GM21737 (cell line): Measurements from ENCODE around the gene DTWD2.
"Not testable (repeated sequence)": the region's sequence is repeated elsewhere in the genome, so short reads cannot be mapped to it uniquely, and the experiment has no call there.

ENCODE experiments used
- ATAC-seq: cut with Tn5 transposase; IDR thresholded peaks from one replicate; pipeline ENCODE4 v1.9.1; 2021; ENCODE audit warnings: mild to moderate bottlenecking, moderate library complexity; ENCODE audit not compliant: unreplicated experiment

The DTWD2 gene

DNA sequence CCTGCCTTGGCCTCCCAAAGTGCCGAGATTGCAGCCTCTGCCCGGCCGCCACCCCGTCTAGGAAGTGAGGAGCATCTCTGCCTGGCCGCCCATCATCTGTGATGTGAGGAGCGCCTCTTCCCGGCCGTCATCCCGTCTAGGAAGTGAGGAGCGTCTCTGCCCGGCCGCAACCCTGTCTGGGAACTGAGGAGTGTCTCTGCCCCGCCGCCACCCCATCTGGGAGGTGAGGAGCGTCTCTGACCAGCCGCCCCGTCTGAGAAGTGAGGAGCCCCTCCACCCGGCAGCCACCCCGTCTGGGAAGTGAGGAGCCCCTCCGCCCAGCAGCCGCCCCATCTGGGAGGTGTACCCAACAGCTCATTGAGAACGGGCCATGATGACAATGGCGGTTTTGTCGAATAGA is 10.5 kb upstream of the DTWD2 start:
- ATAC-seq: not testable (repeated sequence)

DNA sequence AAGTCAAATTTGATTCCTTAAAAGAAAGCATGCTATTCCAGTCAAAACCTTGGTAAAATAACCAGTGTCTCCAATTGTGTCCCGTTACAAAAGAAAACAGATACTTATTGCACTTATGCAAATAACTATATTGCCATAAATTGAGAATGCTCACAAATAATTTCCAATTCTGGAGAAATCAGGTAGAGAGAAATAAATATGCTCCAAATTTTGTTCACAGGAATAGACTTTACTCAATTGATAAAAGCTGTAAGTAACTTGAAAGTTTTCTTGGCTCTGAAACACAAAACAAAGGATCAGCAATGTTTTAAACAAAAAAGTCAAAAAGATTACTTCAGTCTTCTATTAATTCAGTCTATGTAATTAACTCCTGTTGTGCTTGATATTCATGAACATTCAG is 7.8 kb upstream of the DTWD2 start:
- no peak for ATAC-seq

DNA sequence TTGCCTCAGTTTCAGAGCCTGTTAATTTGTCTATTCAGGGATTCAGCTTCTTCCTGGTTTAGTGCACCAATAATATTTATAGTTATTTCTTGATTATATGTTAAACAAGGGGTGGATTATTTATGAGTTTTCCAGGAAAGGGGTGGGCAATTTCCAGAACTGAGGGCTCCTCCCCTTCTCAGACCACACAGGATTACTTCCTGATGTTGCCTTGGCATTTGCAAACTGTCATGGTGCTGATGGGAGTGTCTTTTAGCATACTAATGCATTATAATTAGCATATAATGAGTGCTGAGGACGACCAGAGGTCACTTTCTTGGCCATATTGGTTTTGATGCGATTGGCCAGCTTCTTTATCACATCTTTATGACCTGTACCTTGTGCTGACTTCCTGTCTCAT is 6.2 kb upstream of the DTWD2 start:
- ATAC-seq: no peak

DNA sequence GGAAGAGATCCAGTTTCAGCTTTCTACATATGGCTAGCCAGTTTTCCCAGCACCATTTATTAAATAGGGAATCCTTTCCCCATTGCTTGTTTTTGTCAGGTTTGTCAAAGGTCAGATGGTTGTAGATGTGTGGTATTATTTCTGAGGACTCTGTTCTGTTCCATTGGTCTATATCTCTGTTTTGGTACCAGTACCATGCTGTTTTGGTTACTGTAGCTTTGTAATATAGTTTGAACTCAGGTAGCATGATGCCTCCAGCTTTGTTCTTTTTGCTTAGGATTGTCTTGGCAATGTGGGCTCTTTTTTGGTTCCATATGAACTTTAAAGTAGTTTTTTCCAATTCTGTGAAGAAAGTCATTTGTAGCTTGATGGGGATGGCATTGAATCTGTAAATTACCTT is 4.8 kb upstream of the DTWD2 start:
- not testable (repeated sequence) for ATAC-seq

DNA sequence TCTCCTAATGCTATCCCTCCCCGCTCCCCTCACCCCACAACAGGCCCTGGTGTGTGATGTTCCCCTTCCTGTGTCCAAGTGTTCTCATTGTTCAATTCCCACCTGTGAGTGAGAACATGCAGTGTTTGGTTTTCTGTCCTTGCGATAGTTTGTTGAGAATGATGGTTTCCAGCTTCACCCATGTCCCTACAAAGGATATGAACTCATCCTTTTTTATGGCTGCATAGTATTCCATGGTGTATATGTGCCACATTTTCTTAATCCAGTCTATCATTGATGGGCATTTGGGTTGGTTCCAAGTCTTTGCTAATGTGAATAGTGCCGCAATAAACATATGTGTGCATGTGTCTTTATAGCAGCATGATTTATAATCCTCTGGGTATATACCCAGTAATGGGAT is 3.7 kb upstream of the DTWD2 start:
- ATAC-seq: not testable (repeated sequence)

DNA sequence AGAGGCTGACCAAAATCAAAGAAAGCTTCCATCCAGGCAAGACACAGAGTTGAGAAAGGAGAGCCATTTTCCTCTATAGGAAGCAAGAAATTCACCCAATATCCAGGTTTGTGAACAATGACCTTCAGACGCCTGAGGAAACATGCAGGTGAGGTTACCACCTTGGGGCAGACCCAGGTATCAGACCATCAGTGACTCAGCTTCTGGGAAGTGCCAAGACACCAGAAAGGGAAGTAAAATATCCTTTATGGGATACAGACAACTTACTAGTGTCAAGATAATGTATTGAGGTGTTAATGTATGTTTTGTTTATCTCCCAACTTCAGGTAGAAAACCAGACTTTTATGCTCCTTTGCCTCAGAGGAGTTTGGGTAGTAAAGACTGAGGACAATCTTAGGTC is 2.2 kb upstream of the DTWD2 start:
- ATAC-seq: no peak

DNA sequence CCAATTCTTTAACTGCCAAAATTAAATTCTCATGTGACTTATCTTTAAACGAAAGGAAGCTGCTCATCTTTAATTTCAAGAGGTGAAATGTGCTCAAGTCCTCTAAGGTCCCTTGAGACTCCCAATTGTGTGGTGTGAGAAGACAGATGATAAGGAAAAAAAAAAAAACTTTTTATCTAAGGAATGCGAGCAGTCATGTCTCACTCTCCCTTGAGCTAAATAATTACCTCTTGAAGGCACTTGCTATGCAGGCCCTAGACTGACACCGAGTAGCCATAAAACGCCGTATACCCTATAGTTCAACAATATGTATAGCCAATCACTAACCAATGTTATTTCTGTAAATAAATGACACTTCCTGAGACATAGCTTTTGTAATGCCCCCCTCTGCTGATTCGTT is 1.5 kb upstream of the DTWD2 start:
- no peak for ATAC-seq

DNA sequence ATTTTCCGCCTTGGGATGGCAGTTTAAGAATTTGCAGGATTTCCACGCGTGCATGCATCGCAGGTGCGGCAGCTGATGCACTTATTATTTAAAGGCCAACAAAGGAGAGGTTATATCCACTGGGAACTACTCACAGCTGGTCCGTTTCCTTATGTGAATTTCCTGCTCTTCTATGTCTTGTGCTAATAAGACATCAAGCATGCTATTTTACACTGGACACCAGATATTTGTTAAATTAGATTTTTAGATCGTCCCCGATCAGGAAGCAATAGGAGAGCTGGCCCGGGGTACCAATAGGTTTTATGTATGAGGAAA is 476 bp upstream of the DTWD2 start:
- ATAC-seq: no peak

DNA sequence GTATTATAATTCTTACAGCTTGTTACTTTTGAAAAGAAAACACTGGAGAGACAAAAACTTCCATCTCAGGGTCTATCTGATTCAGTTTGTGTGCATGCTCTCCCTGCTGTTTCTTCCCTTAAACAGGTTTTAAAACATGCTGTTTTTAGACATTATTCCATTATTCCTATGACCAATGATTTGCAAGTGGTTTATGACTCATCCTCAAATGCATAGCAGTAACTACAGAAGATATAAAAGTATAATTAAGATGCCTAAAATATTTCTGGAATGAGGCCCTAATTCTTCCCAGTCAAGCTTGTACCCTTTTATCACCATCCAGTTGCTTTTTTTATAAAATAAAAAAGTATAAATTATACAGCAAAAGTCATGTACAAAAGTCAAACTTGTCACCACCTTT is 3.7 kb downstream of the DTWD2 start:
- ATAC-seq: no peak

DNA sequence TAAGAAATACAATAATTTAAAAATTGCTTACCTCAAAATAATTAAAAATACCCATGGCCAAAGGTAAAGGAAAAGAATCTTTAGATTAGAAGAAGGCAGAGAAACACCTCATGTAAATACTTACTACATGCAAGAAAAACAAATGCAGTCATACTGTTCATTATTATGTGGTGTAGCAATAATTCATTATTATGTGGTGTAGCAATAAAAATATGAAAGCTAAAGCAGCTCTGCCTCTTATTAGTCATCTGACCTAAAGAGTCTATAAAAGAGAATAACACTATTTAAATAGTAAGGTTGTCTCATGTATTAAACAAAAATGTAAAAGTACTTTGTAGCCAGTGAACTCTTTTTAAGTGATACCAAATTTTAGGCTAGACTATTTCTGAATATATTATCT is 6.6 kb downstream of the DTWD2 start:
- no peak for ATAC-seq

DNA sequence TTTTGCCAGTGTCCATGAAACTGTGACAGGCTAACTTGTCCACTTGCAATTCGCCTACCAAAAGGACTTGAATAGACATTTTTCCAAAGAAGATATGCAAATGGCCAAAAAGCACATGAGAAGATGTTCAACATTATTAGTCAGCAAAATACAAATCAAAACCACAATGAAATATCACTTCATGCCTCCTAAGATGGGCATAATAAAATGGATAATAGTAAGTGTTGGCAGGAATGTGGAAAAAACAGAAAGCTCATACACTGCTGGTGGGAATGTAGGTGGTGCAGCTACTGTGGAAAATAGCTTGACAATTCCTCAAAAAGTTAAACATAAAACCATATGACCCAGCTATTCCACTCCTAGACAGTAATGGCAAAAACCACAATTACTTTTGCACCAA is 7.9 kb downstream of the DTWD2 start:
- no peak for ATAC-seq

DNA sequence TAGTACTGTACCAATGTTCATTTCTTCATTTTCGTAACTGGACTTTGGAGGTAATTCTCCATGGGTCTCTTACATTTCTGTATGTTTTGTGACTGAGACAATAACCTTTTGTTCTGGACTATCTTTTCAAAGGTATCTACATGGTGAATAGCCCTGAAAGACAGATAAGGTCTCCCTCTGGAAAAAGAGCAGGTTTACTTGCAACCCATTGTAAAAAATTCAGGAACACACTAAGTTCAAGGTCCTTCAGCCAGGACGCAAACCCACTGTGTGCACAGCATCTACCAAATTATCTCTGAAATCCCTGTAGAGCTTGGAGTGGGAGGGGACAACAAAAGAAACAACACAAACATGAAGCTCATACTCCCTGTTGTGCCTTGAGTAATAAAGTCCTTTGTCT is 8.3 kb downstream of the DTWD2 start:
- ATAC-seq: no peak

DNA sequence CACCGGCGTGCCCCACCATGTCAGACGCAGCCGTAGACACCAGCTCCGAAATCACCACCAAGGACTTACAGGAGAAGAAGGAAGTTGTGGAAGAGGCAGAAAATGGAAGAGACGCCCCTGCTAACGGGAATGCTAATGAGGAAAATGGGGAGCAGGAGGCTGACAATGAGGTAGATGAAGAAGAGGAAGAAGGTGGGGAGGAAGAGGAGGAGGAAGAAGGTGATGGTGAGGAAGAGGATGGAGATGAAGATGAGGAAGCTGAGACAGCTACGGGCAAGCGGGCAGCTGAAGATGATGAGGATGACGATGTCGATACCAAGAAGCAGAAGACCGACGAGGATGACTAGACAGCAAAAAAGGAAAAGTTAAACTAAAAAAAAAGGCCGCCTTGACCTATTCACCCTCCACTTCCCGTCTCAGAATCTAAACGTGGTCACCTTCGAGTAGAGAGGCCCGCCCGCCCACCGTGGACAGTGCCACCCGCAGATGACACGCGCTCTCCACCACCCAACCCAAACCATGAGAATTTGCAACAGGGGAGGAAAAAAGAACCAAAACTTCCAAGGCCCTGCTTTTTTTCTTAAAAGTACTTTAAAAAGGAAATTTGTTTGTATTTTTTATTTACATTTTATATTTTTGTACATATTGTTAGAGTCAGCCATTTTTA is 14.4 kb downstream of the DTWD2 start:
- not testable (repeated sequence) for ATAC-seq

DNA sequence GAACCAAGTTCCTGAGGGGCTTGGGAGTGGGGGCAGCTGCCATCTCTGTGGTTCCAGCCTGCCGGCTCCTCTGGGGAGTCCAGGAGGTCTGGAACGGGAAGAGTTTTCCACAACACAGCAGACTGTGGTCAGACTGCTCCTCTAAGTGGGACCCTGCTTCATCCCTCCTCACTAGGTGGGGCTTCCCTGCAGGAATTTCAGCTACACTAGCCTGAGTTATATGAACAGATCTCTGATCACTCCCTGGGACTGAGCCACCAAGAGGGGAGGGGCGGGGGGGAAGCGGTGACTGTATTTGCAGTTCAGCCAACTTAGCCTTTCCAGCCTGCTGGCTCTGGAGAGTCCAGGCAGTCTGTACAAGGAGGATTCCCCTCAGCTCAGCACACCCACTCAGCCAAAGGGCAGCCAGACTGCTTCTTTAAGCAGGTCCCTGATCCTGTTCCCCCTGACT is 19.4 kb downstream of the DTWD2 start:
- no peak for ATAC-seq

DNA sequence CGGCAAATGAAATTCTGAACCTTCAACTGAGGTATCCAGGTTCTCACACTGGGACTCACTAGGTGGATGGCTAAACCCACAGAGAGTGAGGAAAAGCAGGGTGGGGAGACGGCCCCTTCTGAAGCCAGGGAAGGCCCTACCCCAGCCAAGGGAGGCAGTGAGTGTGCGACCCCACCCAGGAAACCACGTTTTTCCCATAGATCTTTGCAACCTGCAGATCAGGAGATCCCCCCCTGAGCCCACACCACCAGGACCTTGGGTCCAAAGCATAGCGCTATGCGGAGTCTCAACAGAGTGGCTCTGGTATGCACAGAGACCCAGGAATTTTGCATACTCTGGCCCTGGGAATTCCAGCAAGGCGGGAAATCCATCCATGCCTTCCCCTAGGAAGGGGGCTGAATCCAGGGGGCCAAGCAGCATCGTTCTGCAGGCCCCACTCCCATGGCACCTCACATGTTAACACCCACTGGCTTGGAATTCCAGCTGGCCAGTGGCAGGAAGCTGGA is 19.9 kb downstream of the DTWD2 start:
- no peak for ATAC-seq

DNA sequence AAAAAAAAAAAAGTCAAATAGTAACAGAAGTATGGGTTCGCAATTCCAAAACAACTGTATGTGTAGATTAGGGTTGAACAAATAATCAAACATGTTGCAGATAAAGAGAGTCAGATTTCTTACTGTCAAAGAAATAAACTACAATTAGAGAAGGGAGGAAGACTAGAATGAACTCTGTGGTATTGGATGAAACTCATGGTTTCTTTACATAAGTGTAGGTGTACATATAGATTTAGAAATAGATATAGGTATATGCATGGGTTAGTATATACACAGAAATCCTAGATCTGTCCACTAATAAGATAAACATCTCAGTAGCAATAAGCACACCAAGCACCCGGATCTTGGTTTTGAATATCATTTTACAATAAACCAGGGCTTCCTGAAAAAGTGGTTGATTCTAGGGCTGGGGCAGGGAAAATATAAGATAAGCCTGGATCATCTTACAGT is 21.3 kb downstream of the DTWD2 start:
- no peak for ATAC-seq

DNA sequence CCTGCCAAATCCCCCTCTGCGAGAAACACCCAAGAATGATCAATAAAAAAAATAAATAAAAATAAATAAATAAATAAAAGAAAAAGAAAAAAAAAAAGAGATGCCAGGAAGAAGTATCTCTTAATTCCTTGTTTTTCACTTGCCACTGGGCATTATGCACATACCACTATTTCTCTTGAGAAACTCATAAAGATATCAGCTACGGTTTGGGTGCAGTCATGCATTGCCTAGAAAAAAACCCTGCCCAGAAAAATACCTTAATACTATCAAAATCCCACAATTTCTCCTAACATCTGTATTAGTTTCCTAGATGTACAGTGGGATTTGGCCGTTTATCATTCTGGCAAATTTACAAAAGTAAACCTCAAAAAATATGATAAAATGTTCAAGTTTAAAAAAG is 22.5 kb downstream of the DTWD2 start:
- no peak for ATAC-seq

DNA sequence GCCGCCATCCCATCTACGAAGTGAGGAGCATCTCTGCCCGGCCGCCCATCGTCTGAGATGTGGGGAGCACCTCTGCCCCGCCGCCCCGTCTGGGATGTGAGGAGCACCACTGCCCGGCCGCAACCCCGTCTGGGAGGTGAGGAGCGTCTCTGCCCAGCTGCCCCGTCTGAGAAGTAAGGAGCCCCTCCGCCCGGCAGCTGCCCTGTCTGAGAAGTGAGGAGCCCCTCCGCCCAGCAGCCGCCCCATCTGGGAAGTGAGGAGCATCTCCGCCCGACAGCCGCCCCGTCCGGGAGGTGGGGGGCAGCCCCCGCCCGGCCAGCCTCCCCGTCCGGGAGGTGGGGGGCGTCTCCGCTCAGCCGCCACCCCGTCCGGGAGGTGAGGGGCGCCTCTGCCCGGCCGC is 23.4 kb downstream of the DTWD2 start:
- not testable (repeated sequence) for ATAC-seq

DNA sequence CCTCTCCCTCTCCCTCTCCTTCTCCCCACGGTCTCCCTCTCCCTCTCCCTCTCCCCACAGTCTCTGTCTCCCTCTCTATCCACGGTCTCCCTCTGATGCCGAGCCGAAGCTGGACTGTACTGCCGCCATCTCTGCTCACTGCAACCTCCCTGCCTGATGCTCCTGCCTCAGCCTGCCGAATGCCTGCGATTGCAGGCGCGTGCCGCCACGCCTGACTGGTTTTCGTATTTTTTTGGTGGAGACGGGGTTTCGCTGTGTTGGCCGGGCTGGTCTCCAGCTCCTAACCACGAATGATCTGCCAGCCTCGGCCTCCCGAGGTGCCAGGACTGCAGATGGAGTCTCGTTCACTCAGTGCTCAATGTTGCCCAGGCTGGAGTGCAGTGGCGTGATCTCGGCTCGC is 24.0 kb downstream of the DTWD2 start:
- not testable (repeated sequence) for ATAC-seq

DNA sequence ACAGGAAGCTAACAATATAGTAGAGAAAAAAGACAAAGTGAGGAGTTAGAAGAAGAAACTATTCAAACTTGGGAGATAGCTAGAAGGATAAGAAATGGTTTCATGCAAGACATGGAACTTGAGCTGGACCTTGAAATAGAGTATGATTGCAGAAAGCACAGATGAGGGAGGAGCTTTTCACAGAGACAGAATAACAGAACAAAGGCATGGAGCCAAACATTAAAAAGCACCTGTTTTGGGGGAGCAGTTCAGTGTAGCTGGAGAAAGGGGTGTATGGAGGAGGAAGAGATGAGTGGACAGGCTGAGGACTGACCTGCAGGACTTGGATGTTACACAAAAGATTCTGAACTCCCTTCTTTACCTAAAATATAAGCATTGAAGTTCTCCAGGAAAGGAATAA is 25.2 kb downstream of the DTWD2 start:
- ATAC-seq: no peak

DNA sequence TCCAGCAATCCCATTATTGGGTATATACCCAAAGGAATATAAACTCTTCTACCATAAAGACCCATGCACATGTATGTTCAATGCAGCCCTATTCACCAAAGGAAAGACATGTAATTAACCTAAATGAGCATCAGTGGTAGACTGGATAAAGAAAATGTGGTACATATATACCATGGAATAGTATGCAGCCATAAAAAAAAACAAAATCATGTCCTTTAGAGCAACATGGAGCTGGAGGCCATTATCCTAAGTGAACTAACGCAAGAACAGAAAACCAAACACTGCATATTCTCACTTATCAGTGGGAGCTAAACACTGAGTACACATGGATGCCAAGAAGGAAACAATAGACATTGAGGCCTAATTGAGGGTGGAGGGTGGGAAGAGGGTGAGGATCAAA is 27.8 kb downstream of the DTWD2 start:
- no peak for ATAC-seq

DNA sequence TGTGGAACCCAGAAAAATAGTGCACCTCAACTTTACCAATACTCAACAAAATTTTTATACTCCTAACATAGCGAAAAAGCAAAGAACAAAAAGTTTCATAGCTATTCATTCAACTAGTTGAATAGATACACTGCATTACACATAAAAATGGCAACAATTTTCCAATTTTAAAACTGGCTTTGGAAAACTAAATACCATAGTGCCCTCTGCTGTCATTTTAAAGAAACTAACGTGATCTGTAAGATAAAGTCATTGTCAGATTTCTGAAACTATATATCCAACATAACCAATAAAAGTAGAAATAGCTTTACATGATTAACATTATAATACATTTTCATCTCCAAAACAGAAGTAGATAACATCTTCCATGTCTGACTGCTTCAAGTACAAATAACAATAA is 31.6 kb downstream of the DTWD2 start:
- ATAC-seq: no peak

DNA sequence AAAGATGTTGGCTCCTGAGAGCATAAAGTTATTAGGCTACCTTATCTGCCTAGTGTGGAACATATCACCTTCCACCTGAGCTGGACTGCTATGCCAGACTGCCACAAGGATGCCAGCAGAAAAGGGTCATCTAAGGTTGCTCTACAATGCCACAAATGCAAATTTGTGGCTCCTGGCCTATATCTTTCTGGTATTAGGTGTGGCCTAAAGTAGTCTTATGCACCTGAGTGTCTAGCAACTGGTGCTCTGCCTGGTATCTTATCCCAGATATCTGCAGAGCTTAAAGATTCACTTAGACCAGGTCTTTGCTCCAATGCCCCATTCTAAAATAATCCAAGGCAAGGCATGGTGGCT is 34.7 kb downstream of the DTWD2 start:
- ATAC-seq: no peak
